ENCODE results near the gene RAB4B. TPM values are rescaled to one million over a fixed set of nuclear protein-coding genes. Genes with fewer than 3 reads are reported as not detected.
"Not testable (repeated sequence)": the region's sequence is repeated elsewhere in the genome, so short reads cannot be mapped to it uniquely, and the experiment has no call there.

RAB4B gene
- total RNA-seq, 3 donors from 2014 or later = 21.6 to 28.2 (median 22.1) TPM

DNA sequence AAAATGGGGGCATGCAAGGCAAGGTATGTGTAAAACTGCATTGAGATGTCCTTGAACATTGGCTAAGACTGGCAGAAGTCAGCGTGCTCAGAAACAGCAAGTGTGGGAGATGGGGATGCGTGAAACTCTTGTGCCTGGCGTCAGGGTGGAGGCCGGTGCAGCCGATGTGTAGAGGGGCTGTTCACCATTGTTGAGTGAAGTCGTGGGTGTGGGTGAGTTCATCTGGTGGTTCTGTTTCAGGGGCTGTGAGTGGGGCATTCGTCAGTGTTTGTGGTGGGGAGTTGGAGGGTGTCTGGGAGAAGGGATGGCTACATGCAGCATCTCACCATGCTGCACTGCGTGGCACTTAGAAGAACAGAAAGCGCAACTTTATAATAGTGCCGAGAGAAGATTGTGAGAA lies 14.1 kb upstream of the RAB4B start:
- Histone ChIP-seq H3K9me3 (no peaks in the 10 kb centered on the region), H3K36me3 (peaks cover 22% of the 10 kb centered on the region), H3K27ac (no peak overlapping the region), H3K4me1 (no peaks in the 10 kb centered on the region), H3K27me3 (no peaks in the 10 kb centered on the region), H3K4me3 (no peak overlapping the region)
- intact Hi-C loops (cut with DNase I; ENCODE audit: low total_unique reads) = no loop called here
- TF ChIP-seq POLR2A (IDR thresholded peaks at IDR 0.05) = no peak
- TF ChIP-seq CTCF (IDR thresholded peaks at IDR 0.05) = no peak
- TF ChIP-seq POLR2AphosphoS5 (IDR thresholded peaks at IDR 0.05) = no peak
- no peak for DNase-seq (ENCODE audit: low spot score in 2 of 2)

- DNase-seq (ENCODE audit: low spot score in 2 of 2); H3K4me1 ChIP-seq; H3K4me3 ChIP-seq; H3K9me3 ChIP-seq; H3K27me3 ChIP-seq; intact Hi-C loops (cut with DNase I; ENCODE audit: low total_unique reads); H3K27ac ChIP-seq: not testable (repeated sequence)
- H3K36me3 ChIP-seq = peaks cover 13% of the 10 kb centered on the region
Measured at GRCh38 chr19:40766385-40766784, 11.7 kb upstream of the RAB4B start.

- Histone ChIP-seq H3K36me3 (no peaks in the 10 kb centered on the region), H3K27ac (no peak overlapping the region), H3K4me1 (no peaks in the 10 kb centered on the region), H3K27me3 (no peaks in the 10 kb centered on the region), H3K4me3 (no peak overlapping the region), H3K9me3 (no peaks in the 10 kb centered on the region)
- intact Hi-C loops (cut with DNase I; ENCODE audit: low total_unique reads) = no loop called here
- no peak for DNase-seq (ENCODE audit: low spot score in 2 of 2)
- no peak for TF ChIP-seq POLR2A (IDR thresholded peaks at IDR 0.05)
- no peak for TF ChIP-seq CTCF (IDR thresholded peaks at IDR 0.05)
- no peak for TF ChIP-seq POLR2AphosphoS5 (IDR thresholded peaks at IDR 0.05)
Measured at GRCh38 chr19:40768869-40769268, 9.2 kb upstream of the RAB4B start.

- H3K36me3 ChIP-seq; H3K9me3 ChIP-seq; H3K27ac ChIP-seq; H3K27me3 ChIP-seq; DNase-seq (ENCODE audit: low spot score in 2 of 2); H3K4me1 ChIP-seq; intact Hi-C loops (cut with DNase I; ENCODE audit: low total_unique reads); H3K4me3 ChIP-seq: not testable (repeated sequence)
Measured at GRCh38 chr19:40771101-40771862, 6.8 kb upstream of the RAB4B start.

DNA sequence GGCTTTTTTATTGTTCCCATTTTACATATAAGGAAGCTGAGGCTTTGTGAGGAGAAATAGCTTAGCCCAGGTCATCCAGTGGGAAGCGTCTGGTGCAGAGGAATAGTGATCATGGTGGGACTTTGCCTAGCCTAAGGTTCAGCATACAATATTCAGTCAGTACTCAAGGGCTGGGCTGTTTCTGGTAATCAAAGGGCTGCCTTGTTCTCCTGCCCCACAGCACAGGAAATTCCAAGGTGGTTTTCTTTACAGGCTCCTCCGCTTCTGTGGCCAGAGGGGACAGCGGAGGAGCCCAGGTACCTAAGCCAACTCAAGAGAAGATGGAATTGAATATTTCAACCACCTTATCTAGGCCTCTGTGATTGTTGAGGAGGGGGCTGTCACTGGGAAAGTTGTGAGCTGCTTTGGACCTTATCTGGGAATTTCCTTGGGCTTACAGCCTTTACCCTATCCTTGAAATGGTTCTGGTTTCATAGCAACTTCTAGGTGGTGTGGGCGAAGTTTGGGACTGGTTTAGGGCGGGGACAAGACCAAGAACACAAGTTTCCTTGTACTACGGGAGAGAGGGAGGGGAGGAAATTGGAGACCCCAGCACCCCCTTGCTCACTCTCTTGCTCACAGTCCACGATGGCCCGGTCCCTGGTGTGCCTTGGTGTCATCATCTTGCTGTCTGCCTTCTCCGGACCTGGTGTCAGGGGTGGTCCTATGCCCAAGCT lies 3.0 kb upstream of the RAB4B start, which contains the start of gene MIA:
TSS of gene MIA (plus strand) at position 606 of the 716 bp plus-strand sequence. CDS start at position 628, 22 bp downstream.
- TF ChIP-seq POLR2A (IDR thresholded peaks at IDR 0.05) (no peak), CTCF (IDR thresholded peaks at IDR 0.05) (no peak), POLR2AphosphoS5 (IDR thresholded peaks at IDR 0.05) (peak in 1 of 3 donors; percentile 26)
- Histone ChIP-seq H3K27ac (peak within 1 kb of the TSS; percentile 95 to 97), H3K36me3 (no peaks in the 10 kb centered on the region), H3K4me3 (peak within 1 kb of the TSS in 2 of 3 donors; percentile 61 to 78), H3K27me3 (no peaks in the 10 kb centered on the region), H3K4me1 (peaks cover 5 to 8% of the 10 kb centered on the region in 2 donors), H3K9me3 (no peaks in the 10 kb centered on the region)
- intact Hi-C loops (cut with DNase I; ENCODE audit: low total_unique reads) = no loop called here
- DNase-seq (ENCODE audit: low spot score in 2 of 2) = peak in 1 of 2 donors; percentile 58

DNA sequence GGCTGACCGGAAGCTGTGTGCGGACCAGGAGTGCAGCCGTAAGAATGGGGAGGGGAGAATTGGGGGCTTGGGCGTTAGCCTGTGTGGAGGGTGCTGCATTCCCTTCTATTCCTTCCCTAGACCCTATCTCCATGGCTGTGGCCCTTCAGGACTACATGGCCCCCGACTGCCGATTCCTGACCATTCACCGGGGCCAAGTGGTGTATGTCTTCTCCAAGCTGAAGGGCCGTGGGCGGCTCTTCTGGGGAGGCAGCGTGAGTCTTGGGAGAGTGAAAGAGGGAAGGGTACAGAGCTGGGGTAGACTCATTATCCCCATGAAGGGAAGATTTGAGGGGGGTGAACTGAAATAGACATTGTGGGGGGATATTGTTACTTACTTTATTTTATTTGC lies 2.4 kb upstream of the RAB4B start:
- no peaks in the 10 kb centered on the region for H3K9me3 ChIP-seq
- peaks cover 5 to 8% of the 10 kb centered on the region in 2 donors for H3K4me1 ChIP-seq
- intact Hi-C loops (cut with DNase I; ENCODE audit: low total_unique reads) = no loop called here
- no peaks in the 10 kb centered on the region for H3K27me3 ChIP-seq
- H3K36me3 ChIP-seq = no peaks in the 10 kb centered on the region
- peak overlapping the region in 2 of 3 donors; percentile 61 to 78 for H3K4me3 ChIP-seq
- no peak for DNase-seq (ENCODE audit: low spot score in 2 of 2)
- no peak for TF ChIP-seq CTCF (IDR thresholded peaks at IDR 0.05)
- no peak for TF ChIP-seq POLR2AphosphoS5 (IDR thresholded peaks at IDR 0.05)
- TF ChIP-seq POLR2A (IDR thresholded peaks at IDR 0.05) = no peak
- peak overlapping the region; percentile 95 to 97 for H3K27ac ChIP-seq
